ENCODE measurements around the gene ZNF518A. TPM values are rescaled to one million over a fixed set of nuclear protein-coding genes. Genes with fewer than 3 reads are reported as not detected.

ZNF518A gene
- total RNA-seq, 1 experiment from 2014 or later, result 36.2 TPM

- Histone ChIP-seq H3K27me3 (ENCODE audit: insufficient read depth, low read length) (no peaks in the 10 kb centered on the region), H3K4ac (ENCODE audit: low read depth, low read length) (no peak overlapping the region), H3T11ph (ENCODE audit: low read length) (no peak overlapping the region), H3K23me2 (ENCODE audit: insufficient read length, low read depth, low read length, poor library complexity, severe bottlenecking) (no peaks in the 10 kb centered on the region), H2BK120ac (ENCODE audit: low read depth, low read length, poor library complexity, severe bottlenecking) (no peak overlapping the region), H3K79me1 (ENCODE audit: insufficient read depth, low read depth, low read length, poor library complexity, severe bottlenecking) (no peaks in the 10 kb centered on the region), H3K18ac (ENCODE audit: insufficient read length, low read depth, low read length) (no peak overlapping the region), H3K4me1 (ENCODE audit: insufficient read depth, low read length) (no peaks in the 10 kb centered on the region), H2BK12ac (ENCODE audit: insufficient read length, low read depth, low read length) (no peak overlapping the region), H3K56ac (ENCODE audit: insufficient read length, low read depth, low read length) (no peak overlapping the region), H4K8ac (replicated peaks; ENCODE audit: insufficient read length, low read depth, low read length) (no peak overlapping the region), H4K91ac (ENCODE audit: insufficient read length, low read depth, low read length) (no peak overlapping the region), H2BK5ac (ENCODE audit: insufficient read length, low read length) (no peak overlapping the region), H3K9me3 (ENCODE audit: control insufficient read depth, low read depth, low read length) (no peaks in the 10 kb centered on the region), H4K5ac (ENCODE audit: insufficient read length, low read depth, low read length) (no peak overlapping the region), H3K4me2 (ENCODE audit: insufficient read depth, insufficient read length, low read length) (no peak overlapping the region), H3K79me2 (ENCODE audit: insufficient read depth, low read length) (no peaks in the 10 kb centered on the region), H2AK5ac (ENCODE audit: insufficient read length, low read length) (no peak overlapping the region), H3K23ac (ENCODE audit: insufficient read length, low read depth, low read length) (no peak overlapping the region), H3K14ac (ENCODE audit: insufficient read depth, low read length) (no peak overlapping the region), H2AFZ (ENCODE audit: low read length) (no peak overlapping the region), H3K27ac (ENCODE audit: insufficient read length, low read depth, low read length) (no peak overlapping the region), H2BK20ac (ENCODE audit: low read depth, low read length, poor library complexity, severe bottlenecking) (no peak overlapping the region), H3K9ac (ENCODE audit: extremely low read depth, insufficient read length, low read length) (no peak overlapping the region), H2BK15ac (ENCODE audit: low read depth, low read length) (no peak overlapping the region), H4K20me1 (ENCODE audit: control insufficient read depth, insufficient read depth, insufficient read length) (no peaks in the 10 kb centered on the region)
- Mint-ChIP-seq H3K9me3 (no peaks in the 10 kb centered on the region), H3K27me3 (ENCODE audit: low read depth) (no peaks in the 10 kb centered on the region), H3K4me1 (no peaks in the 10 kb centered on the region), H3K36me3 (ENCODE audit: insufficient read depth in 1 of 3, low read depth in 3 of 3) (peaks cover 16 to 72% (median 69%) of the 10 kb centered on the region in 3 experiments), H3K4me3 (no peak overlapping the region), H3K27ac (peak overlapping the region in 2 of 3 experiments; percentile 11 to 79; a peak in 2 of 7 replicates)
- no peak for DNase-seq
- TF ChIP-seq, protein P1, sequence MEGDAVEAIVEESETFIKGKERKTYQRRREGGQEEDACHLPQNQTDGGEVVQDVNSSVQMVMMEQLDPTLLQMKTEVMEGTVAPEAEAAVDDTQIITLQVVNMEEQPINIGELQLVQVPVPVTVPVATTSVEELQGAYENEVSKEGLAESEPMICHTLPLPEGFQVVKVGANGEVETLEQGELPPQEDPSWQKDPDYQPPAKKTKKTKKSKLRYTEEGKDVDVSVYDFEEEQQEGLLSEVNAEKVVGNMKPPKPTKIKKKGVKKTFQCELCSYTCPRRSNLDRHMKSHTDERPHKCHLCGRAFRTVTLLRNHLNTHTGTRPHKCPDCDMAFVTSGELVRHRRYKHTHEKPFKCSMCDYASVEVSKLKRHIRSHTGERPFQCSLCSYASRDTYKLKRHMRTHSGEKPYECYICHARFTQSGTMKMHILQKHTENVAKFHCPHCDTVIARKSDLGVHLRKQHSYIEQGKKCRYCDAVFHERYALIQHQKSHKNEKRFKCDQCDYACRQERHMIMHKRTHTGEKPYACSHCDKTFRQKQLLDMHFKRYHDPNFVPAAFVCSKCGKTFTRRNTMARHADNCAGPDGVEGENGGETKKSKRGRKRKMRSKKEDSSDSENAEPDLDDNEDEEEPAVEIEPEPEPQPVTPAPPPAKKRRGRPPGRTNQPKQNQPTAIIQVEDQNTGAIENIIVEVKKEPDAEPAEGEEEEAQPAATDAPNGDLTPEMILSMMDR (conservative IDR thresholded peaks at IDR 0.05), result no peak
- WGBS (ENCODE audit: extremely low coverage, insufficient read length, low lambda C conversion rate), result no CpG with 5 or more reads among the region's 1 CpG
These were observed 23.0 kb downstream of the ZNF518A start for GRCh38 chr10:96153070-96153469.
